Upper lobe of left lung (tissue), 6 donors: ENCODE results near the gene GRIN1. TPM values are rescaled to one million over a fixed set of nuclear protein-coding genes. Genes with fewer than 3 reads are reported as not detected.

ENCODE experiments used
- ATAC-seq, 2 donors: fragments of 200-7000 bp; cut with Tn5 transposase; one replicate each; pipeline ENCODE4 v1.9.1; 2022; ENCODE audit warnings: mild to moderate bottlenecking in 2 of 2, moderate library complexity in 2 of 2; ENCODE audit not compliant: low FRiP score in 2 of 2
- DNase-seq, 2 donors: peaks; one replicate each; pipeline ENCODE4 v3.0.0-alpha.2; 2019 to 2020
- H3K27ac ChIP-seq, 4 donors: fragments of 200-600 bp; sonication (generic); one replicate each; pipeline ENCODE4 v1.5.1; 2016 to 2019
- H3K27me3 ChIP-seq, 4 donors: fragments of 200-600 bp; sonication (generic); one replicate each; pipeline ENCODE4 v1.5.1; 2017 to 2019
- H3K36me3 ChIP-seq, 4 donors: fragments of 200-600 bp; sonication (generic); one replicate each; pipeline ENCODE4 v1.5.1; 2016 to 2019
- H3K4me1 ChIP-seq, 4 donors: fragments of 200-600 bp; sonication (generic); one replicate each; pipeline ENCODE4 v1.5.1; 2018 to 2019
- H3K4me3 ChIP-seq, 4 donors: fragments of 200-600 bp; sonication (generic); one replicate each; pipeline ENCODE4 v1.5.1; 2017 to 2019; ENCODE audit warnings: mild to moderate bottlenecking in 2 of 4, moderate library complexity in 1 of 4
- H3K9me3 ChIP-seq, 4 donors: fragments of 200-600 bp; sonication (generic); one replicate each; pipeline ENCODE4 v1.5.1; 2018 to 2019
- EP300 ChIP-seq, 4 donors: sonication (generic); formaldehyde crosslinking; IDR thresholded peaks; one replicate each; pipeline ENCODE4 v1.5.1; 2017; ENCODE audit warnings: antibody characterized with exemption in 4 of 4, control low read depth in 2 of 4
- POLR2A ChIP-seq, 4 donors: fragments of 450-650 bp; IDR thresholded peaks; one replicate each; pipeline ENCODE4 v1.5.1; 2016 to 2017; ENCODE audit warnings: antibody characterized with exemption in 4 of 4, mild to moderate bottlenecking in 2 of 4
- POLR2AphosphoS5 ChIP-seq, 2 donors: sonication (generic); formaldehyde crosslinking; IDR thresholded peaks; one replicate each; pipeline ENCODE4 v1.5.1; 2017; ENCODE audit warnings: antibody characterized with exemption in 2 of 2
- WGBS, 2 donors: methylation state at CpG; one replicate each; pipeline ENCODE4 v1.1.5; 2017 to 2018; 5-methylcytosine and 5-hydroxymethylcytosine counted together
- total RNA-seq, 6 donors: library from RNA; depleted of rRNA in 4 of 6; stranded (reverse); fragments of >200 nt in 4 of 6; gene quantifications; one replicate each; pipeline versions ENCODE4 v1.1.0 to v1.2.1, GENCODE V29; 2016 to 2021
- TF ChIP-seq, protein P1 (sequence below), 6 experiments: fragments of 450-650 bp in 4 of 6; fragments of 200-600 bp in 2 of 6; sonication (generic) in 2 of 6; IDR thresholded peaks; one replicate each; pipeline ENCODE4 v1.5.1; 2016 to 2019; ENCODE audit warnings: antibody characterized with exemption in 6 of 6
- donor health status: DM: no; HTN: no; CAD: no; lungs with moderate emphysema.
- donor health status: DM: no; HTN: yes; CAD: no; lungs with severe emphysema.

The GRIN1 gene
- total RNA-seq, 6 donors from 2014 or later, result 0.17 to 2.1 (median 0.49) TPM; not detected in 3

DNA sequence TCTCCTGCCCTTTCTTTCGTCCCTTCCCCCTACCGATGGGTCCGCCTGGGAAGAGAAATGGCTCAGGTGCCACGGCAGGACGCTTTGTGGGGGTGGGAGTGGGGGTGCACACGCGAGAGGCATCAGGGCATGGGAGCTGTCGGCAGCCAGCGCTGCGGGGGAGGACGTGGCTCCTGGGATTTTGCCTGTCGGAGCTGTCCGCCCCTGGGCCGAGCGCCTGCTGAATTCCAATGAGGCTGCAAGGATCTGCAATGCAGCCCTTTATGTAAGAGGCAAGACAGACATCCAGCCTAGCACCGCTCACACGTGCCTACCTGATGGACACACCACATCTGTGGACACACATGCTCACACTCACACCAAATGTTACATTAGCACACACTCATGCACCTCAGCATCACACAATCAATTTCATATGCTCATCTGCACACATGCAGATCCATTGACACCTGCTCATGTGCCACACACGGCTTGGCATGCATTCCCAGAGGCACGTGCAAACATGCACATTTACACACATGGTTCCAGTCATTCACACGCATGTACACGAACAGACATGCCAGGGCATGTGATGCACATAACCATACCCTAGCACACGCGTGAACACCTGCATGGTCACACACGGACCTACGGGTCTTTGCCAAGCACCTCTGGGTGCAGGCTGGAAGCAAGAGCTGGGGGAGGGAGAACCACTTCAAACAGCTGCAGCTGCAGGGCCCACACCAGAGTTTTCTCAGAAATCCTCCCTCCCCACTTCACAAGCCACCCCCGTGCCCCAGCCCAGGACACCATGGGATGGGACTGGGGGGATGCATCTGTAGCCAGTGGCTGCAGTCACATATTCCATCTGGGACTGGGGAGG is 1.4 kb downstream of the GRIN1 start:
- Histone ChIP-seq H3K9me3 (no peaks in the 10 kb centered on the region), H3K27me3 (peaks cover 0 to 57% (median 19%) of the 10 kb centered on the region in 4 donors), H3K27ac (no peak overlapping the region), H3K4me3 (no peak overlapping the region), H3K4me1 (peaks cover 0 to 13% (median 5%) of the 10 kb centered on the region in 4 donors), H3K36me3 (no peaks in the 10 kb centered on the region)
- ATAC-seq, result no peak
- TF ChIP-seq POLR2AphosphoS5 (IDR thresholded peaks at IDR 0.05) (no peak), POLR2A (IDR thresholded peaks at IDR 0.05) (no peak), EP300 (IDR thresholded peaks at IDR 0.05) (no peak)
- TF ChIP-seq, protein P1, sequence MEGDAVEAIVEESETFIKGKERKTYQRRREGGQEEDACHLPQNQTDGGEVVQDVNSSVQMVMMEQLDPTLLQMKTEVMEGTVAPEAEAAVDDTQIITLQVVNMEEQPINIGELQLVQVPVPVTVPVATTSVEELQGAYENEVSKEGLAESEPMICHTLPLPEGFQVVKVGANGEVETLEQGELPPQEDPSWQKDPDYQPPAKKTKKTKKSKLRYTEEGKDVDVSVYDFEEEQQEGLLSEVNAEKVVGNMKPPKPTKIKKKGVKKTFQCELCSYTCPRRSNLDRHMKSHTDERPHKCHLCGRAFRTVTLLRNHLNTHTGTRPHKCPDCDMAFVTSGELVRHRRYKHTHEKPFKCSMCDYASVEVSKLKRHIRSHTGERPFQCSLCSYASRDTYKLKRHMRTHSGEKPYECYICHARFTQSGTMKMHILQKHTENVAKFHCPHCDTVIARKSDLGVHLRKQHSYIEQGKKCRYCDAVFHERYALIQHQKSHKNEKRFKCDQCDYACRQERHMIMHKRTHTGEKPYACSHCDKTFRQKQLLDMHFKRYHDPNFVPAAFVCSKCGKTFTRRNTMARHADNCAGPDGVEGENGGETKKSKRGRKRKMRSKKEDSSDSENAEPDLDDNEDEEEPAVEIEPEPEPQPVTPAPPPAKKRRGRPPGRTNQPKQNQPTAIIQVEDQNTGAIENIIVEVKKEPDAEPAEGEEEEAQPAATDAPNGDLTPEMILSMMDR (IDR thresholded peaks at IDR 0.05), result no peak
- 66 to 74% methylated on average over 18 to 20 of the region's 26 CpGs for WGBS, 2 donors
- peak in 1 of 2 donors; percentile 62 for DNase-seq

DNA sequence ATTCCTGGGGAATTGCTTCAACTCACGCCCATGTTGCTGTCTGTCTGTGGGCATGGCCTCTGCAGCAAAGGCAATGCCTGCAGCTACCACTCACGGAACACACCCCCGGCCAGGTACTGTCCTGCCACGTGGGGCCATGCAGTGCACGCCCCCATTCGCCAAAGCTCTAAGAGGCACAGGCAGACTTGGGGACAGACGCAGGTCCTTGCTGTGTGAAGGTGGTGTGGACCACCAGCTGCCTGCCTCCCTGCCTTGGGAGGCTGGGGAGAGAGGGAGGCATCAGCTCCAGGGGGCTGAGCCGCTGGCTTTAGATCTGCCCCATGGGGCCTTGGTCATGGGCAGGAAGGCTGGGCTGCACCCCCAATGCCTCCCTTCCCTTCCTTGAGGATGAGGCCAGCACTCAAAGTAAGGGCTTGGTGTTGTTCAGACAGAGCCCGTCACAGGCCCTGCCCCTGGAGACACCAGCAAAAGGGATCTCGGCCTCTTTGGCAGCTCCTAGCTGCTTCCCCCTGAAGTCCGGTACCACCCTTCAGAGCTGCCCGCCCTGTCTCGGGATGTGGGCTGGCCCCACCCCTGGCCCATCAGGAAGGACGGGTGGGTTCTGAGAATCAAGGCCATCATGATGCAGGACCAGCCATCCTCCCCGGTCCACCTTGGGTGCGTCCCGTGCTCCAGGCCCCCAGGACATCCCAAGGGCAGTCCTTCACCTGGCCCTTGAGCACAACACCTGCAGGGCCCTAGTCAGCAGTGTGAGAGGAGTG is 2.3 kb downstream of the GRIN1 start:
- peaks cover 0 to 13% (median 5%) of the 10 kb centered on the region in 4 donors for H3K4me1 ChIP-seq
- H3K27me3 ChIP-seq, result peaks cover 0 to 56% (median 19%) of the 10 kb centered on the region in 4 donors
- H3K9me3 ChIP-seq, result no peaks in the 10 kb centered on the region
- no peak overlapping the region for H3K27ac ChIP-seq
- DNase-seq (peak in 1 of 2 donors; percentile 52), ATAC-seq (no peak)
- TF ChIP-seq POLR2A (IDR thresholded peaks at IDR 0.05) (no peak), EP300 (IDR thresholded peaks at IDR 0.05) (no peak), POLR2AphosphoS5 (IDR thresholded peaks at IDR 0.05) (no peak)
- TF ChIP-seq, protein P1 (IDR thresholded peaks at IDR 0.05), result no peak
- WGBS, 2 donors, result 76 to 77% methylated on average over 8 to 15 of the region's 17 CpGs
- no peak overlapping the region for H3K4me3 ChIP-seq
- no peaks in the 10 kb centered on the region for H3K36me3 ChIP-seq

DNA sequence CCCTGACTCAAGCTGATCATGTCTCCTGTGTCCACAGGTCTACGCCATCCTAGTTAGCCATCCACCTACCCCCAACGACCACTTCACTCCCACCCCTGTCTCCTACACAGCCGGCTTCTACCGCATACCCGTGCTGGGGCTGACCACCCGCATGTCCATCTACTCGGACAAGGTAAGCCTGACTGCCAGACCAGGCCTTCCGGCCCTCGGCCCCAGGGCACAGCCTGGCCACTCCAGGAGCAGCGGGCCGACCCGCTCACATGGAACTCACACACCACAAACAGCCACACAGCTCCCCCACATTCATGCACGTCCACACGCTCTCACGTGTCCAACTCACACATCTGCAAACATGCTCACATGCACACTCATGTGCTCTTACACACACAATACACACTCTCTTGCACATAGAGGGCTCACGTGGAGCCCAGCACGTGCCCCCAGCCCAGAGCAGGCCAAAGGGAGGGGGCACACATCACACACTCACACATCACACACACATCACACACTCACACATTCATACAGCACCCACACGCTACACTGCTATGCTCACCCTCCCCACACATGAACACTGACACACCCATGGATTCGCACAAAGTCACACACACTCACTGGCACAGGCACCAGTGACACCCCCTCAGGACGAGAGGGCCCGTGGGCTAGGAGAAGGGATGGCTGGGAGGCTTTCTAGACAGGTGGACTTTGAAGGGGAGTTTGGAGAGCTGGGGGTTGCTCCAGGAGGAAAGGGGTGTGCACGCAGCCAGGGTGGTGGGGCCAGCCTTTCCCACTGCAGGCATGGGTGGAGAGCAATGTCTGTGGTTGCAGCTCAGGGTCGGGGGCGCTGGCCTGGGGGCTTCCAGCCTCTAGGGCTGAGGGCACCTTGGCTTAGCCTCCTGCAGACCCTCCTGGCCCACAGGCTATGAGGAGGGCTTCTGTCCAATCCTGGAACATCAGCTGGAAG is 3.3 kb downstream of the GRIN1 start:
- no peak for TF ChIP-seq POLR2A (IDR thresholded peaks at IDR 0.05)
- TF ChIP-seq, protein P1 (IDR thresholded peaks at IDR 0.05), result no peak
- no peak for TF ChIP-seq POLR2AphosphoS5 (IDR thresholded peaks at IDR 0.05)
- TF ChIP-seq EP300 (IDR thresholded peaks at IDR 0.05), result no peak
- H3K4me1 ChIP-seq, result peaks cover 0 to 13% (median 5%) of the 10 kb centered on the region in 4 donors
- H3K27ac ChIP-seq, result no peak overlapping the region
- H3K36me3 ChIP-seq, result no peaks in the 10 kb centered on the region
- DNase-seq (peak in 1 of 2 donors; percentile 63), ATAC-seq (peak in 1 of 2 donors; percentile 12)
- no peak overlapping the region for H3K4me3 ChIP-seq
- no peaks in the 10 kb centered on the region for H3K9me3 ChIP-seq
- H3K27me3 ChIP-seq, result peaks cover 0 to 53% (median 16%) of the 10 kb centered on the region in 4 donors
- WGBS, 2 donors, result 77 to 83% methylated on average over 17 to 21 of the region's 24 CpGs

DNA sequence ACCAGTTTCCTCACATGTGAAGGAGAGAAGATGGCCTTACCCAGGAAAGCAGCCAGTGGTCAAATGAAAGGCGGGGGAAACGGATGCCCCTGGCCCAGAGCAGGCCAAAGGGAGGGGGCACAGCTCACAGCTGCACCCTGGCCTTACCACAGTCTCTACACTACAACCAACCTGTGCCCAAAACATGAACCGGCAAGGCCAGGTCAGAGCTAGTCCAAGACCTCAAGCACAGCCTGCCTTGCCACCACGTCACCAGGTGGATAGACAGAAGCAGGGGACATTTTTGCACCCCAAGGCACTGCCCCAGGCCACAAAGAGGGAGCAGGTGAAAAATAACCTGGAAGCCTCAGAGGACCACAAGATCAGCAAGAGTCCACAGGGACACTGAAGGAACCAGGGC is 4.5 kb downstream of the GRIN1 start:
- 56 to 61% methylated on average over 4 of the region's 4 CpGs for WGBS, 2 donors
- ATAC-seq (no peak), DNase-seq (no peak)
- Histone ChIP-seq H3K27ac (no peak overlapping the region), H3K4me3 (no peak overlapping the region), H3K9me3 (no peaks in the 10 kb centered on the region), H3K36me3 (no peaks in the 10 kb centered on the region), H3K4me1 (peaks cover 0 to 9% (median 5%) of the 10 kb centered on the region in 4 donors), H3K27me3 (peaks cover 0 to 44% (median 7%) of the 10 kb centered on the region in 4 donors)
- no peak for TF ChIP-seq EP300 (IDR thresholded peaks at IDR 0.05)
- no peak for TF ChIP-seq POLR2A (IDR thresholded peaks at IDR 0.05)
- TF ChIP-seq, protein P1 (IDR thresholded peaks at IDR 0.05), result no peak
- no peak for TF ChIP-seq POLR2AphosphoS5 (IDR thresholded peaks at IDR 0.05)
